Measurements from ENCODE around the gene C19orf25. TPM values are rescaled to one million over a fixed set of nuclear protein-coding genes. Genes with fewer than 3 reads are reported as not detected.

The C19orf25 gene
- total and polyA plus RNA-seq, 11 donors = 9.4 to 29.2 (median 16.0) TPM

- TF ChIP-seq POLR2A (IDR thresholded peaks at IDR 0.05) (no peak), CTCF (IDR thresholded peaks at IDR 0.05) (no peak)
- Histone ChIP-seq H3K9me3 (no peaks in the 10 kb centered on the region), H3K36me3 (peaks cover 0 to under 1% (median 0%) of the 10 kb centered on the region in 9 donors), H3K27ac (peak overlapping the region in 1 of 12 donors; percentile 34), H3K4me1 (peaks cover 20 to 89% (median 61%) of the 10 kb centered on the region in 12 donors), H3K4me3 (peak overlapping the region; percentile 27 to 66 (median 56)), H3K27me3 (peaks cover 31 to 87% (median 57%) of the 10 kb centered on the region in 9 donors)
- intact Hi-C loops (cut with DNase I) = no loop called here
- peak in 2 of 5 donors; percentile 10 to 25 for DNase-seq
- WGBS, 4 donors = 0 to 2% (median 1%) methylated on average over 2 to 117 of the region's 117 CpGs
- ATAC-seq = no peak
These were observed 9.6 kb downstream of the C19orf25 start for GRCh38 chr19:1469255-1470054.

- H3K4me1 ChIP-seq = peaks cover 20 to 83% (median 56%) of the 10 kb centered on the region in 12 donors
- TF ChIP-seq CTCF (IDR thresholded peaks at IDR 0.05) (no peak), POLR2A (IDR thresholded peaks at IDR 0.05) (no peak)
These were observed 10.2 kb downstream of the C19orf25 start for GRCh38 chr19:1468821-1469254.

GRCh38 chr19:1468274-1468820, 10.7 kb downstream of the C19orf25 start:
- DNase-seq (peak in 1 of 5 donors; percentile 19), ATAC-seq (no peak)
- TF ChIP-seq CTCF (IDR thresholded peaks at IDR 0.05) = no peak
- TF ChIP-seq POLR2A (IDR thresholded peaks at IDR 0.05) = no peak
- Histone ChIP-seq H3K27ac (no peak overlapping the region), H3K4me1 (peaks cover 20 to 80% (median 54%) of the 10 kb centered on the region in 12 donors), H3K36me3 (no peaks in the 10 kb centered on the region), H3K9me3 (no peaks in the 10 kb centered on the region), H3K4me3 (peak overlapping the region in 10 of 12 donors; percentile 18 to 66 (median 40)), H3K27me3 (peaks cover 31 to 90% (median 61%) of the 10 kb centered on the region in 9 donors)
- WGBS, 4 donors = 1 to 6% (median 5%) methylated on average over 14 to 49 of the region's 49 CpGs
- intact Hi-C loops (cut with DNase I) = no loop called here

More at GRCh38 chr19:1468821-1469254, 10.2 kb downstream of the C19orf25 start:
- 0 to 3% (median 2%) methylated on average over 1 to 47 of the region's 47 CpGs for WGBS, 4 donors
- Histone ChIP-seq H3K27me3 (peaks cover 31 to 91% (median 61%) of the 10 kb centered on the region in 9 donors), H3K27ac (no peak overlapping the region), H3K36me3 (no peaks in the 10 kb centered on the region), H3K9me3 (no peaks in the 10 kb centered on the region), H3K4me3 (peak overlapping the region in 11 of 12 donors; percentile 18 to 66 (median 41))
- peak in 1 of 5 donors; percentile 38 for DNase-seq
- intact Hi-C loops (cut with DNase I) = no loop called here
- ATAC-seq = peak in 1 of 4 donors; percentile 3

Data from heart left ventricle (tissue), 16 donors.